OCI-LY1 (cell line): ENCODE measurements around the gene MPPED1.

Experiments
- EZH2 ChIP-seq: fragments of 200-600 bp; sonication (generic), shearing (Covaris generic); IDR thresholded peaks from 2 replicates; pipeline ENCODE4 v1.8.0; 2017; ENCODE audit warnings: borderline replicate concordance, mixed run types, mild to moderate bottlenecking, antibody characterized with exemption, low read length, moderate library complexity, mixed read lengths
- TF ChIP-seq, protein P1 (sequence below): fragments of 200-600 bp; sonication (generic), shearing (Covaris generic); IDR thresholded peaks from 2 replicates; pipeline ENCODE4 v1.5.1; 2017; ENCODE audit warnings: mild to moderate bottlenecking, antibody characterized with exemption, low read length, moderate library complexity, mixed read lengths

GRCh38 chr22:43541022-43541421, 129.2 kb downstream of the MPPED1 start:
- TF ChIP-seq, protein P1, sequence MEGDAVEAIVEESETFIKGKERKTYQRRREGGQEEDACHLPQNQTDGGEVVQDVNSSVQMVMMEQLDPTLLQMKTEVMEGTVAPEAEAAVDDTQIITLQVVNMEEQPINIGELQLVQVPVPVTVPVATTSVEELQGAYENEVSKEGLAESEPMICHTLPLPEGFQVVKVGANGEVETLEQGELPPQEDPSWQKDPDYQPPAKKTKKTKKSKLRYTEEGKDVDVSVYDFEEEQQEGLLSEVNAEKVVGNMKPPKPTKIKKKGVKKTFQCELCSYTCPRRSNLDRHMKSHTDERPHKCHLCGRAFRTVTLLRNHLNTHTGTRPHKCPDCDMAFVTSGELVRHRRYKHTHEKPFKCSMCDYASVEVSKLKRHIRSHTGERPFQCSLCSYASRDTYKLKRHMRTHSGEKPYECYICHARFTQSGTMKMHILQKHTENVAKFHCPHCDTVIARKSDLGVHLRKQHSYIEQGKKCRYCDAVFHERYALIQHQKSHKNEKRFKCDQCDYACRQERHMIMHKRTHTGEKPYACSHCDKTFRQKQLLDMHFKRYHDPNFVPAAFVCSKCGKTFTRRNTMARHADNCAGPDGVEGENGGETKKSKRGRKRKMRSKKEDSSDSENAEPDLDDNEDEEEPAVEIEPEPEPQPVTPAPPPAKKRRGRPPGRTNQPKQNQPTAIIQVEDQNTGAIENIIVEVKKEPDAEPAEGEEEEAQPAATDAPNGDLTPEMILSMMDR = no peak
- no peak for TF ChIP-seq EZH2
